Measurements from ENCODE around the gene PRKCE.

PRKCE gene

DNA sequence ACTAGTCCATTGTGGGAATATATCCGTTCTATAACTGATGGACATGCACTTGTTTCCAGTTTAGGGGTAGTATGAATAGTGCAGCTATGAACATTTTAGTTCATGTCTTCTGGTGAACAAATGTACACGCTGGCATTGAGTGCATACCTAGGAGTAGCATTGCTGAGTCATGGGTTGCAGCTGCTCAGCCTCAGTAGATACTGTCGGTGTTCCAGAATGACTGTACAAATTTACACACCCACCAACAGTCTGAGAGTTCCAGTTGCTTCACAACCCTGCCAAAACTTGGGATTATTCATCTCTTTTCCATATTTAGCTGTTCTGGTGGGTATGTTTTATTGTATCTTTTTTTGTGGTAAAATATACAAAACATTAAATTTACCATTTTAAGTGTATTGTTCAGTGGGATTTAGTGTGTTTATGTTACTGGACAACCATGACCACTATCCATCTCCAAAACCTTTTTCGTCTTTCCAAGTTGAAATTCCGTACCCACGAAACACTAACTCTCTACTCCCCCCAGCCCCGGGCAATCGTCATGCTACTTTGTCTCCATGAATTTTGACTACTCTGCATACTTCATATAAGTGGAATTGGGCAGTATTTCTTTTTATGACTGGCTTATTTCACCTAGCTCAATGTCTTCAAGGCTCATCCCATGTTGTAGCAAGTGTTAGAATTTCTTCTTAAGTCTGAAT lies 281.0 kb downstream of the PRKCE start:
- no peak for DNase-seq (ENCODE audit: low read depth, low spot score)

DNA sequence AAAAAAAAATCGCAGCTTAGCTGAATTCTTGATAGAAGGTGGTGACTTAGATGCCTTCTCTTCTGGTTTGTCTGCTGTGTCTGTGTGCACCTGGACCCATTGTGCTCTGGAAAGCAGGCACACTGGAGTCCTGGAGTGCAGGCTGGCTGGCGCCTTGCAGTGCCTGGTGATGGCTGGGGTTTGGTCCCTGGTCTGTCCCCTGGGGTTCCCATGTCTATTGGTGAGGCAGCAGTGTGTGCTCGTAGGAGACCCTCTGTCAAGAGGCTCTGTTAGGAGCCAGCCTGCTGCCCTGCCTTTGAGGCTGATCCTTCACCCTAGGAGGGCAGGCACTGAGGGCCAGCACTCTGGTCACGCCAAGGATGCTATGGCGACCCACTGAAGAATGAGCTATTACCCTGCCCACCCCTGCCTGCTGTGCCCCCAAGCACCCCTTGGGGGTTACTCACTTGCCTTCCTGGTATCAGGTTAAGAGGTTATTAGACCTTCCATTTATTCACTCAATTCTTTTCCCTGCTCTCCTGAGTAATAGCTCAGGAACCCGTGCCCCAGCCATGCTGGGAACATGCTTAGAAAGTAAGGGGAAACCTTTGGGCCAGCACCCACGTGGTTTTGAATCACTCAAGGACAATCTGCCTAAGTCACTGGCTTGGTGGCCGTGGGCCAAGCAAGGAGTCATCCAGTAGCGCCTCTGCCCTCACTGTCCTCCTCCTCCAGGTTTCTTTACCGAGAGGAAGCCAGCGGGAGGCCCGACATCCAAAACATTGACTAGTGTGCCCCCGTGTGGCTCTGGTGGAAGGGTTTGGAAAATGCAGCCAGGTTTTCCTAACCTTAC lies 284.5 kb downstream of the PRKCE start:
- peak; percentile 87 for DNase-seq (ENCODE audit: low read depth, low spot score)

DNA sequence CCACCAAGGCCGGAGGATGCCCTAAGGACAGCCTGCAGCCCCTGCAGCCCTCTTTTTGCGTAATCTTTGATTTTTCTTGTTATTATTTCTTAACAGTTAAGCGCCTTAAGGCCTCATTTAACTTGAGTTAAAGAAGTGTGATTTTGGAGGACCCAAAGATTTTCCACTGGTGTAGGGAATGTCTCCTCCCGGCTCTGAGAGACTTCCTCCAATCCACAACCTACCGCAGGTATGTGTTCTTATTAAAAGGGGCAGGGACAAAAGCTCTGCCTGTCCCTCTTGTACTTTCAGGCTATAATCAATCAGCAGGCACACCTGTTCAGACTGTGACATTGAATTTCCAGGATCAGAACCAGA lies 285.1 kb downstream of the PRKCE start:
- DNase-seq (ENCODE audit: low read depth, low spot score), result no peak

DNA sequence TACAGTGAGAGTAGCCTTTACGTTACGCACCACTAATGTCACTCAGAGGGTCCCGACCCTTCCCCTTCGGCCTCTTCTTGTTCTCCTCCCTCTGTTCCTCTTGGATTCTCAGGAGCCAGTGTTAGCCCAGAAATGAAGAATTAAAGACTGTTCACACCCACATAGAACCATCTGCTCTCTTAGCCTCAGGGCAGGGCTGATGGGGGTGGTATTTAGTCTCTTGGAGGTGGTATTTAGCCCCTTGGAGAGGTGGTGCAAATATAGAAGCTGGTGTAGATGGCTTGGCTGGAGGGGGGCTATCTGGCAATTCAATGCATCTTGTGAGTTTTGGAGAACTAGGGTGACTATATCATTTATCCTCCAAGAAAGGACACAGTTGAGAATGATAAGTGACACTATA lies 286.5 kb downstream of the PRKCE start:
- DNase-seq (ENCODE audit: low read depth, low spot score), result no peak

DNA sequence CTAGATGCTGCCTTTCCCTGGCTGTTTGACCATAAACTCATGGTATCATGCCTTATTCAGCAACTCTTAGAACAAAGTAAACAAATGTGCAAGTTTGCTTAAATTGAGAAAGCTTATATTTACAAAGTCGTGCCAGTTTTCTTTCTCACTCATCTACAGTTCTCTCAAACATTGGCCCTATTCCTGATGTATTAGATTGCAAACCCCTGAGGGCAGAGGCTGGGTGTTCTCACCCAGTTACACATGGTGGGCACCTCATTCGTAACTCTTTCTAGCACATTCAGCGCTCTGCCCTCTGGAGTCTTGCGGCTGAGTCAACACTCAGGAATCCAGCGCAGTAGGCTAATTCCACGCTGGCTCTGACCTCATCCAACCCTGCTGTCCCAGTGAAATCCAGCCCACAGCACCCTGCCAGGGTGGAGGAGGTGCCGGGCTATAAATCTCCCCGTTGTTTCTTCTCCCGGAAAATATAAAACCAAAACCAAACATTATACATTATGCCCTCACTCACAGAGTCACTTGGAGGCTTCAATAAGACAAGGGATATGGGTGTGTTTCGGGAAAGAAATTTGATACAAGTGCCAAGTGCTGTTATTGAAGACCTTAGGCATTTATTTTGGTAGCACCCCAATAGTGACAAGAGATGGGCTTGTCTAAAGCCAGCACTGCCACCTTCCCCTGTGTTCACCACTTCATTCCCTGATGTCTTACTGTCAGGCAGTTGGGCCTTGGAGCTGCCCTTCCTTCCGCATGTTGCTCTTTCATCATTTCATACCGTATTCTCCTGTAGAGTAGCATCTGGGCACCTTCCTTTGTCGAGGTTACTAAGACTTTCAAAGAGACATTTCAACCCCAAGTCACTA lies 287.4 kb downstream of the PRKCE start:
- DNase-seq (ENCODE audit: low read depth, low spot score), result peak; percentile 90

DNA sequence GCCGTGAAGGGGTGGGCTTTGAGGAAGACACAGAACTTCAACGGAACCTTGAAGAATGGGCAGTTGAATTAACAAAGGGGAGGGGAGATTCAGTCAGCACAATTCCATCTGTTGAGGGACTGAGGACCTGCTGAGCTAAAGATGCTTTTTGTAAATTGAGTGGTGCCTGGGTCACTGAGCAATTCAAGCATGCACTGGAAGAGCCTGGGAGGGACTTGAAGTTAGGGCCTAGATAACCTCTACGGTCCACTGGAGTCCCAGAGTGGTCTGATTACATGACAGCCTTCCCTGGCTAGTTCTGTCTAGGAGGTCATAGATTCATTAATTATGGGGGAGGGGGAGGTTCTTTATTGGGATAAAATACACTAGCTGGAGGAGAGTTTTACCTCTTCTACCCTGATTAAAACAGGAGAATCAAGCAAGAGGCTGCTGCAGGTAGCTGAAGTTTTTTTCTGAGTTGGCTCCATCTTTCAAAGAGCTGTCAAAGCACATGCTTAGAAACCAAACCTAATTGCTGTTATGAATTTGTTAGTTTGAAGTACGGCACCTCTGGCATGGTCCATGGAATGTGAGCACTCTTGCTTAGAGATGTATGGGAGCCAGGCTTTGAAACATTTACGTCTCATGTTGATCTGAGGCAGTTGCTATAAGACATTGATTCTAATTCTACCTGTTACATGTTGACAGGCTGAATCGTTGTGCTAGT lies 290.2 kb downstream of the PRKCE start:
- DNase-seq (ENCODE audit: low read depth, low spot score), result no peak

DNA sequence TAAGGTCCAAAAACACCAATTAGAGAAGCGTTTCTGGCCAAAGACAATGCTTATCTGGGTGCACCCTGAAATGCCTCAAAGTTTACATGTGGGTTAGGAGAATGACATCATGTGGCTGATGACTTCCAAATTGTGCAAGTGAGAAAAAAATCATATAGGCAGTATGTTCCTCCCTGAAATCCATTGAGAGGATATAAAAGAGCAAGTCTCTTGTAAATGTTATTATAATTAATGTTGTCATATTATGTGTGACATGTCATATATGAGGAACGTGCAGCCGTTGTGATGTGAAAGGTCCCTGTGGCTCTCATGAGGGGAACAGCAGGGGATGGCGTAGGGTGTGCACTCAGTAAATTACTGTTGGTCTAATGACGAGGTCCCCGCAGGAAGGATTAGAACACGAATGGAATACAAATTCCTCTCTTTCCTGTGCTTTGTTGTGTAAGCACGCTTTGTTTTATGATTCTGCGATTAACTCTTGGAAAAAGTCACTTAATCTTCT lies 290.8 kb downstream of the PRKCE start:
- no peak for DNase-seq (ENCODE audit: low read depth, low spot score)

DNA sequence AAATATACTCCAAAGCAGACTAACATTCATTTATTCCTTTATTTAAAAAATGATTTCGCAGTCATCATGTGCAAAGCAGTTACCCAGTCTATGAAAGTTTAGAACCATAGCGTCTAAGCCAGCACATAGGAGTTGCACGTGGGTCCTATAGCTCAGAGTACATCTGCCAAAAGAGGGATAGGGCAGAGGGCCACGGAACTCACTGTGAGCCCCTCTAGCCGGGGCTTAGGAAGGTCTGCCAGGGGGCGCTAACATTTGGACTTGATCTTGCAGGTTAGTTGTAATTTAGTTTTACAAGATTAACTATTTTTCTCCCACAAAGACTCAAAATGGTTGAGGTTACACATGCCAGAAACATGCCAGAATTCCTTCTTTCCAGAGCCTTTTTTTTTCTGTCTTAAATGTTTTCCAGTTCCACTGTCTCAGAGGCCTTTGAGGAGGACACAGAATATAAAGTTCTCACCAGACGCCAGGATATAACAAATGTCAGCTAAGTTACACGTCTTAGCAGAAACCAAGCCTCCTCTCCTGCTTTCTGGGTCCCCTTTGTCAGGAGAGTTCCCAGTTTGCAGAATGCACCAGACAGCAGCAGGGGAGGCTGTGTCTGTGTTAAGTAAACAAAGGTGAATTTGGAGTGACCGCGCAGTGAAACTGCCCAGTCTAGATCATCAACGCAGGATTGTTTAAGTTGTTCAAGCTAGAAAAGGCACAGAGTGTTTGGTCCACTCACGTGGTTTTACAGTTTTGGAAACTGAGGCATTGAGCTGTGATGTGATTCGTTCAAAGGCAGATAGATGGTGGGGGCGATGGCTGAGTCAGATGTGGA lies 292.0 kb downstream of the PRKCE start:
- no peak for DNase-seq (ENCODE audit: low read depth, low spot score)

DNA sequence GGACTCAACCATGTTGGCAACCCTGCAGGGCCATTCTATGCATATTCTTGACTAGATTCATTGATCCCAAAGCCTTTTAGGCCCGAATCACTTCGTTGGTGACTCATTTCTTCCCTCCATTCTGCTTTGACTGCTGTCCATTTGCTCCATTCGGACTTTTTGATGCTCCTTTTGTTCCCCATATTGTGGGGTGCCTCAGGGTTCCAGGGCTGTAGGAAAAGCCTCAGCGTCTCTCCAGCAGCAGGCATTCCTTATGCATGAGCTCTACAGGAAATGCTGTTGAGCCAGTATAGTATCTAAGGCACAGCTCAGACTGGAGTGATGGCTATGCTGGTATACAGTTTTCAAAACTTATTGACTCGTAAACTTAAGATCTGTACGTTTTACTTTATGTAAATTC lies 292.6 kb downstream of the PRKCE start:
- DNase-seq (ENCODE audit: low read depth, low spot score), result no peak

DNA sequence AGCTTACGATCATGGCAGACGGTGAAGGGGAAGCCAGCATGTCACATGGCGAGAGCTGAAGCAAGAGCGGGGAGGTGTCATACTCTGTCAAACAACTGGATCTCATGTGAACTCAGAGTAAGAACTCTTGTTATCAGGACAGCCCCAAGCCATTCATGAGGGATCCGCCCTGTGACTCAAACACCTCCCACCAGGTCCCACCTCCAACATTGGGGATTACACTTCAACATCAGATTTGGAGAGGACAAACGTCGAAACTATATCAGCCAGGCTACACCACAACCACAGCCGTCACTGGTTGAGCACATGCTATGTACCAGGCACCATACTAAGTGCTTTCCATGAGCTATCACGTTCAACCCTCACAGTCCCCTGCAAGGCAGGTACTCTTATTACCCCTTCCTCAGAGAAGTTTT lies 293.8 kb downstream of the PRKCE start:
- DNase-seq (ENCODE audit: low read depth, low spot score), result no peak

DNA sequence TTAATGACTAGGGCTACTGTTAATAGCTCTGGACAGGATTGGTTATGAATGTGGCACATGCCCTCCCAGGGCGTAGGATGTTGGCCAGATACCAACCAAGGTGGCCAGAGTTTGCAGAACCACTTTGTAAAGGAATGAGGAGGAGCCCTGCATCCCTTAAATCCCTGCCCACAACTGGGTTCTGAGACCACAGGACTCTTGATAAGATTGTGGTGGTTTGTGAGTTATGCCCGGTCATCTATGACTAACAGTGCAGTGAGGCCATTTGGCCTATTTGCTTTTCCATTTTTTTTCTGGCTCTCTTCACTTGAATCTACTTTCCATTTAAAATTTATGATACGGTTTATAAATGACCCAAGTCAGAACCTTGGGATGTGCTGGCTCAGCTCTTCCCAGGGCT lies 294.5 kb downstream of the PRKCE start:
- no peak for DNase-seq (ENCODE audit: low read depth, low spot score)

DNA sequence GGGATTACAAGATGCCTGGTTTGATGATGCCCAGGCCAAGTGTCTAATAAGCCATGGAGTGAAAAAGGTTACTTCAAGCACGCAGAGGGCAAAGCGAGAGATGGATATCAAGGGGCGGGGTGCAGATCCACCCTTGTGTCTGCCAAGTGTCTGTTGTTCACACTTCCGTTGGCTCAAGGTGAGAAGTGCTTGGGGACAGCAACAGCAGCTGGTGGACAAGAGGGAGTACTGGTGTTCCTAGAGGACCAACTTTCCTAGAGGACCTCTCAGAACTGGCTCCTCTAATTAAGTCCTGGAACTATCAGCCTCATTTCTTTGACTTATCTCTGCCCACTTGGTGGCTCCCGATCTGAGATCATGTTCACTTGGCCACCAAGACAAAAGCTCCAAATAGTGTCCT lies 299.1 kb downstream of the PRKCE start:
- DNase-seq (ENCODE audit: low read depth, low spot score), result no peak

DNA sequence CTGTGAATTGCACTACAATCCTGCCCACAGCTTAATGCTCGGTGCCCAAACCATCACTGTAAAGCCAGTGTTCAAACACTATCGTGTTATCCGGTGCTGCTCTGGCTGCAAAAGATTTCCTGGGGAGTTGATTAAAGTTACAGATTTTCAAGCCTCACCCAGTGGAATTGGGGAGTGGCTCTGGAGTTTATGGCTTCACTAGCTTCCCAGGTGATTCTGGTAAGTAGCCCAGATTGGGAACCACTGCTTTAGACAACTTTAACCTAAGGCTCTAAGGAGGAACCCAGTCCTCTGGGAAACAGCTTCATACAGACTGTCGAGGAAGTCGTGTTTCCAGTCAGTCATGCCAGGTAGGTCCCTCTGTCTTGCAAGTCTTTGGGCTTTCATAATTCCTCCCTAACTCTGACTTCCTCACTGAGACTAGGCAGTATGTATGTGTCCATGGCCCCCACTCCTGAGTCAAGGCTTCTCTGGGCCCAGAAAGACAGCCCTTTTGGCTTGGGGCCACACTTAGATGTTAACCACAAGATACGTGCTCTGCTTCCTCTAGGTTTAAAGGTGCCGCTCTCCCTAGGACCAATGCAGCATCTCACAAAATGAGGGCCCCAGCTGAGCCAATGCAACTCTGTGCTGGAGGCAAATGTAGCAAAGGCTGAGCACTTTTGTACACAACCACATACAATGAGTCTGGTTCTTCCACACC lies 299.7 kb downstream of the PRKCE start:
- no peak for DNase-seq (ENCODE audit: low read depth, low spot score)

DNA sequence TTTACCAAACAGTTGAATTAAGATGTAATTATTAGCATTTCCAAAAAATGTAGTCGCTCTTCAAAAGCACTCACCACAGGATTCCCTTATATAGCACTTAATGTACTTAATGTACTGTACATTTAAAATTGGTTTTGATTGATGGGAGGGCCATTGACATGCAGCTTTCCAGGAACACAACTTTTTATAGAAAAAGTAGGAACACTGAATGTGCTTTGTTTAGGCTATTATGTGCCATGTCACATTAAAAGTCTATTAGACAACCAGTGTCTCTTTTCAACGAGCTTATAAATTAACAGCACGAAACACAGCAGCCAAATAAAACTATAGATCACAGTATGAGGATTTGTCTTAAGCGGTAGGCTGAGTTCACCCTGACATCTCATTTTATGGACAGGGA lies 301.1 kb downstream of the PRKCE start:
- DNase-seq (ENCODE audit: low read depth, low spot score), result no peak

DNA sequence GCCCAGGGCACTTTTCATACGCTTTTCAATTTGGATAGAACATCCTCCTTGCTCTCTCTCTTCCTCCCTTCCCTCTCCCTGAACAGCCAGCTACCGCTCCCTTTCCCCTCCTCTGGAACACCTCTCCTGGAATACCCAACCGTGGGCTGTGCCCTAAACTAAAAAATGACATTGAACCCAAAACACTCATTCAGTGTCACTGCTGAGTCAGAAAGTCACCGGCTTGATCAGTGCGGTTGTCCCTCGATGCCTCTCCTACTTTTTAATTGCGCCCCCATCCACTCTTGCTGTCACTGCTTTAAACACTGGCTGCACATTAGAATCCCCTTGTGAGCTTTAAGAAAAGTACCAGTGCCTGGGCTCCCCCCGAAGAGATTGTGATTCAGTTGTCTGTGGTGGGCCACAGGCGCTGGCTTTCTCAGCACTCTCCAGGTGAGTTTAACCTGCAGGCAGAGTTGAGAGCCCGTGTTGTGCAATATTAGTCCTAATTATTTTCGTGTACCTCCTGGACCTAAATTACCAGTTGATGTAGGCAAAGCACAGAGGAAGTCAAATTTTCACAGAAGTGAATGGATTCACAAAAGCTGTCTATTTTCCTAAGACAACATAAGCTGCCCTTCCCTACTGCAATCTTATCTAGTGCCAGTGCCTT lies 302.0 kb downstream of the PRKCE start:
- DNase-seq (ENCODE audit: low read depth, low spot score), result no peak

DNA sequence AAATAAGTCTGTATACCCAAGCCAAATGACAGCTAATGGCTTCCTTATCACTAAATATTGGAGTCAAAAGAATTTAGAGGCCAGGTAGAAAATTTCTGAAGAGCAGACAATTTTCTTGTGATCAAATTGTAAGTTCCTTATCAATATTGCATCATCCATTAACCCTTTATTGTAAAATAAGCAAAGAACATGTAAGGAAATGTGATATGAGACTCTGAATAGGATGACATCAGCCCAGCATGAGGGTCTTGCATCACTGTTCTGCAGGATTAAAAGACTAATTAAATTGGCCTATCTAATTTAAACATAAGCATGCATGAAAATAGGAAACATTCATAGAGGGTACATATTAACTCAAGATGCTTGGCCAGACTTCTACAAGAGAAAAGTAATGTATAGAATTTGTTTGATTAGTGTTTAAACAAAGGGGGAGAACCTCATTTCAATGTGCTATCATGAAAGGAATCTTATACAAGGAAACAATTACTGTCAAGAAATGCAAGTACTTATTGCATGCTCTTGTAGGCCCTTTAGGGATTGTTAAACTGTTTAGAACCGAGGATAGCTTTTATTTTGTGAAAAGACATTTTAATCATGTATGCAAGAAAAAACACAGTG lies 302.9 kb downstream of the PRKCE start:
- no peak for DNase-seq (ENCODE audit: low read depth, low spot score)

DNA sequence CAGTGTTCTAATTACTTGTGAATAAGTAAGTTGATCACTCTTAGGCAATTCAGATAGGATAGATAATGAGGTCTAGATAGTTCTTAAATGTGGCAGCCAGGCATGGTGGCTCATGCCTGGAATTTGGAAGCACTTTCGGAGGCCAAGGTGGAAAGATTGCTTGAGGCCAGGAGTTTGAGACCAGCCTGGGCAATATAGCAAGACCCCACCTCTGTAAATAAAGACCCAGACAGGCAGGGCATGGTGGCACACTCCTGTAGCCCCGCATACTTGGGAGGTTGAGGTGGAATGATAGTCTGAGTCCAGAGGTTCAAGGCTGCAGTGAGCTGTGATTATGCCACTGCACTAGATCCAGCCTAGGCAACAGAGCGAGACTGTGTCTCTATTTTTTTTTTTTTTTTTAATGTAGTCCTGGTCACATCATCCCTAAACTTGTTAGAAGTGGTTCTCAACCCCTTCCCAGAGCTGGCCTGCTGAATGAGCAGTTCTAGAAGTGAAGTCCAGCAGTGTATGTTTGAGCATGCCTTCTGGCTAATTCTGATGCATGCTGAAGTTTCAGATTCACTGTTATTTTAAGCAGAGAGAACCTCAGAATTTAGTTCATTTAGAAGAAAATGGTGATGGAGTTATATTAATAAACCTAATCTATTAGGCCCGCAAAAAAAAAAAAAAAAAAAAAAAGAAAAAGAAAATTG lies 306.2 kb downstream of the PRKCE start:
- DNase-seq (ENCODE audit: low read depth, low spot score), result no peak

DNA sequence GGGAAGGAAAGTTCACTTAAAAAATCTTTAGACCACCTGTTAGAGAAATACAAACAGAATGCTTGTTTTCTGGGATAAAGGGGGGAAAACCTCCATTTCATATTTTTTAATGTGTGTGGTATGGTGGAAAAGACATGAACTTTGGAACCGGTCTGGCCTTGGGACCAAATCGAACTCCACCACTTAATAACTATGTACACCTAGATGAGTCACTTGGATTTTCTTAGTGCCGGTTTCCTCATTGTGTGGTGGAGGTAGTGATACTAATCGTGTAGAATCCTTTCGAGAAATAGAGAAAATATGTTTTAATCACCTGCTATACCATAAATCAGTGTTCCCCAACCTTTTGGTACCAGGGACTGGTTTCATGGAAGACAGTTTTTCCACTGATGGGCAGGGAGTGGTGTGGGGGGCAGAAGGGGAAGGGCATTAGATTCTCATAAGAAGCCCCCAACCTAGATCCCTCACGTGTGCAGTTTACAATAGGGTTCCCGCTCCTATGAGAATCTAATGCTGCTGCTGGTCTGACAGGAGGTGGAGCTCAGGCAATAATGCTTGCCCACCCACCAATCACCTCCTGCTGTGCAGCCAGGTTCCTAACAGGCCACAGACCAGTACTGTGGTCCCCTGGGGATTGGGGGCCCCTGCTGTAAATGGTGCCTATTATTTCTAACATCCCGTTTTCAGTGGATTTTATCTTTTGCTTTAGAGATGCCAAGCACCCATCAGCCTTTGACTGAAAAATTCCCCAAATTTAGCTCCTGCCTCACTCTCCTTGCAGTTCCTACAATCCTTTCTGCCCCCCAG lies 308.8 kb downstream of the PRKCE start:
- DNase-seq (ENCODE audit: low read depth, low spot score), result no peak
